NCI-H1417 (cell line): Measurements from ENCODE around the gene DOCK11.
A peak's percentile ranks its signal among the peaks of the same experiment; 100 is the strongest.

ENCODE experiments used
- DNase-seq, 3 experiments: peaks; one replicate each; lab custom pipeline; 2025; lab: John Stamatoyannopoulos, UW

The DOCK11 gene

GRCh38 chrX:118630848-118631247 lies 135.2 kb downstream of the DOCK11 start:
- DNase-seq = no peak

DNA sequence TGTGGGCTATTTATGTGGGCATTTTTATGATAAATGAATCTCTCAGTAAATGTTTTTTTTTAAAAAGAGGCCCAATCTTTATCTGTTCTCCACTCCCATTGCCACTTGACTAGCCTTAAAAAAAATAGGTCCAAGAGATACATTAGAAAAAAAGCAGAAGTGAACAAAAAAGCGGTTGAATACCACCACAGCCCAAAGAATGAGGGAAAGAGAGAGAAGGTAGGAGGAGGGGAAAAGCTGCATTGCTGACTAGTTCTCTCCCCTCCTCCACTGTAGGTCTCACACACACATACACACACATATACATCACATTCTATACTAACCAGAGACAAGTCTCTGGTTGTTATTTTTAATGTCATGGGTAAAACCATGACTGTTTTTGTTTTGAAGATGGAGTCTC lies 136.0 kb downstream of the DOCK11 start:
- no peak for DNase-seq

- DNase-seq = no peak
Observed at GRCh38 chrX:118632862-118633261, 137.2 kb downstream of the DOCK11 start.

GRCh38 chrX:118633530-118633929 lies 137.9 kb downstream of the DOCK11 start:
- no peak for DNase-seq

- DNase-seq = no peak
Observed at GRCh38 chrX:118634336-118634735, 138.7 kb downstream of the DOCK11 start.

GRCh38 chrX:118637997-118638396 lies 142.4 kb downstream of the DOCK11 start:
- DNase-seq = peak in 1 of 3 experiments; percentile 37

- DNase-seq = peak in 1 of 3 experiments; percentile 62
Observed at GRCh38 chrX:118644378-118644777, 148.8 kb downstream of the DOCK11 start.

- DNase-seq = no peak
Observed at GRCh38 chrX:118652717-118653116, 157.1 kb downstream of the DOCK11 start.

GRCh38 chrX:118654331-118654730 lies 158.7 kb downstream of the DOCK11 start:
- DNase-seq = no peak

- DNase-seq = no peak
Observed at GRCh38 chrX:118655561-118656246, 160.1 kb downstream of the DOCK11 start.

GRCh38 chrX:118657413-118657812 lies 161.8 kb downstream of the DOCK11 start:
- DNase-seq = no peak

DNA sequence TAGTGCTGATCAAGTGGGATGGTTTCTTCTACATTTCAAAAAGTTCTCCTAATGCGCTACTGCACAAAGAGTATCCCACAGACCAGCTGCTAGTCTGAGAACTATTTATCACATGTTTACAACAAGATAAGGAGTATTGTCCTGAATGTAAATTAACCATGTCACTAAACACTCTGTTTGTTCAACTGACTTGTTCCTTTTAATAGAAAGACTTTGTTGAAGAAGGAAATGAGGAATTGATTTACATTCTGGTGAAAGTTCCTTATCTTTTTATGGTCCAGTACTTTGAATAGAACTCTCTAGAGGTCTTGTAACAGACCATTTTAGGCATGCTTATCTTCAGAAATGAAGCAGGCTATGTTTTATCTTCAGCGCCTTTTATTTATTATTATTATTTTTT lies 164.5 kb downstream of the DOCK11 start:
- no peak for DNase-seq

DNA sequence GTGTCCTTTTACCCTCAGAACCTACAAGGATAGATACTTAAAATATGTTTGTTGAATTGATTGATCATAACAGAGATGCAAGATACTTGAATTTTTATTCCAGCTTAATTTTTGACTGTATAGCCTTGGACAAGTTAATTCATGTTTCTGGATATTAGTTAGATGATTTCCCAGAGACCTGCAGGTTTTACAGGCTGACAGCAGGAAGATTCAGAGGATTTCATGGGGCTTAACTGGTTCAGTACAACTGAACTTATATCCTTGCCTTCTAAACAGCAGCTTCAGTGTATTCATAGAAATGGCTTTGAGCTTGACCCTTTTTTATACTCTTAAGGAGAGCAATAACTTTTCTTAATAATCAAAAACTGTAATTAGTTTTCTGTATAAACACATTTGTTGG lies 169.6 kb downstream of the DOCK11 start:
- DNase-seq = no peak

- no peak for DNase-seq
Observed at GRCh38 chrX:118666521-118666920, 170.9 kb downstream of the DOCK11 start.

- DNase-seq = no peak
Observed at GRCh38 chrX:118669435-118669834, 173.8 kb downstream of the DOCK11 start.

GRCh38 chrX:118675326-118675965 lies 179.8 kb downstream of the DOCK11 start:
- no peak for DNase-seq

DNA sequence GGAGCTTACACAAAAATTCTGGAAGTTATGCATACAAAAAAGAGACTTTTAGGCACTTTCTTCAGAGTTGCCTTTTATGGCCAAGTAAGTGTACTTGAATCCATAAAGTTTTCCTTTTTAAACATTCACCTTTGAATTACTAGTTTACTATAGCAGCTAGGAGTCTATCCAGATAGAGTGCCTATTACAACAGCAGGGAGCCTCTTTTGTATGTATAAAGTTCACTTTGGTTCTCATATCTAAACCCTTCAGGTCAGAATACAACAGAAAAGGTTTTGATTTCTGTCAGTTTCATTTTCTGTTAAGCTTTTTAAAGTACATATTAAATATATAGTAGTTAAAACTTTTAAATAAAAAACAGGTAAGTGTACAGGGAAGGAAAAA lies 180.3 kb downstream of the DOCK11 start:
- DNase-seq = peak in 2 of 3 experiments; percentile 14 to 50

- DNase-seq = no peak
Observed at GRCh38 chrX:118677318-118677717, 181.7 kb downstream of the DOCK11 start.

DNA sequence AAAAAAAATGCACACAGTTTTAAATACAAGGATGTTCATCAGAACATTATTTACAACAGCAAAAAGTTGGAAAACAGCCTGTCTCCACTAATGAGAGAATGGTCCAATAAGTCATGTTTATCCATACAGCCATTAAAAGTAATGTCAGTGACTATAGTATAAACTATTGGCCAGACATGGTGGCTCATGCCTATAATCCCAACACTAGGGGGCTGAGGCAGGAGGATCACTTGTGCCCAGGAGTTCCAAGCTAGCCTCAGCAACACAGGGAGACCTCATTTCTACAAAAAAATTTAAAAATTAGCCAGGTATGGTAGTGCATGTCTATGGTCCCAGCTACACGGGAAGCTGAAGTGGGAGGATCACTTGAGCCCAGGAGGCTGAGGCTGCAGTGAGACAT lies 183.7 kb downstream of the DOCK11 start:
- no peak for DNase-seq

- DNase-seq = peak in 2 of 3 experiments; percentile 1 to 57
Observed at GRCh38 chrX:118682258-118683014, 186.8 kb downstream of the DOCK11 start.

DNA sequence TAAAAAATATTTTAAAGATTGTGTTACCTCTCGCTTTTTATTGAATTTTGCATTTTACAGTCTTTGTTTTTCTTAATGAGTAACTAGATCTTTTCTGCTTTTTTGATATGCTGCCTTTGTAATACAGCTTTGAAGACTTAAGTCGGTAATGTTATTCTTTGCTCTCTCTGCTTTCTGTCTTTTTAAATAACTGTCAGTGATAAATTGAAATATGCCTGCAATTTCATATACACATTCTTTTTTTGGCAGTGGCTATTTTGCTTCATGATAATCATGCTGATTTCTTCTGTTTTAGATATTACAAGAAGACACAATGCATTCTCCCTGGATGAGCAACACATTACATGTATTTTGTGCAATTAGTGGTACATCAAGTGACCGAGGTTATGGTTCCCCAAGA lies 189.8 kb downstream of the DOCK11 start:
- no peak for DNase-seq

- no peak for DNase-seq
Observed at GRCh38 chrX:118688935-118689334, 193.3 kb downstream of the DOCK11 start.

DNA sequence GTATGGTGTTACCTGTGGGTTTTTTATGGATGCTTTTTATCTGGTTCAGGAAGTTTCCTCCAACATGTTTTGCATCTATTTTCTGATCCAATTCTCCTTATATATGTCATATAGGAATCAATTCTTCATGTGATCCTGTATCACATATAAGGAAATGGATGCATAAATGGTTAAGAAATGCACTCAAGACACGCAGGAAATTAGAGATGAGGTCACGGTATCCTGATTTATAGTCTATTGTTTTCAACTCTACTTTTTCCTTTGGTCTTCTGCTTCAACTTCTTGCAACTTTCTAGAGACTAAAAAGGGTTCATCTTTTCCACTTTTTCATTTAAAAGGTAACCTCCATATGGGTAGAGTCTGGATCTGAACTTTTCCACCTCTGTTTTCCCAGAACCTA lies 198.2 kb downstream of the DOCK11 start:
- no peak for DNase-seq
